GM19395 (cell line): ENCODE measurements around the gene SLC13A4.
"Not testable (repeated sequence)": the region's sequence is repeated elsewhere in the genome, so short reads cannot be mapped to it uniquely, and the experiment has no call there.

Source experiments
- ATAC-seq: cut with Tn5 transposase; IDR thresholded peaks from one replicate; pipeline ENCODE4 v1.9.1; 2021; ENCODE audit warnings: mild to moderate bottlenecking, moderate library complexity; ENCODE audit not compliant: unreplicated experiment

SLC13A4 gene

GRCh38 chr7:135704074-135704473 is 23.9 kb downstream of the SLC13A4 start:
- no peak for ATAC-seq

DNA sequence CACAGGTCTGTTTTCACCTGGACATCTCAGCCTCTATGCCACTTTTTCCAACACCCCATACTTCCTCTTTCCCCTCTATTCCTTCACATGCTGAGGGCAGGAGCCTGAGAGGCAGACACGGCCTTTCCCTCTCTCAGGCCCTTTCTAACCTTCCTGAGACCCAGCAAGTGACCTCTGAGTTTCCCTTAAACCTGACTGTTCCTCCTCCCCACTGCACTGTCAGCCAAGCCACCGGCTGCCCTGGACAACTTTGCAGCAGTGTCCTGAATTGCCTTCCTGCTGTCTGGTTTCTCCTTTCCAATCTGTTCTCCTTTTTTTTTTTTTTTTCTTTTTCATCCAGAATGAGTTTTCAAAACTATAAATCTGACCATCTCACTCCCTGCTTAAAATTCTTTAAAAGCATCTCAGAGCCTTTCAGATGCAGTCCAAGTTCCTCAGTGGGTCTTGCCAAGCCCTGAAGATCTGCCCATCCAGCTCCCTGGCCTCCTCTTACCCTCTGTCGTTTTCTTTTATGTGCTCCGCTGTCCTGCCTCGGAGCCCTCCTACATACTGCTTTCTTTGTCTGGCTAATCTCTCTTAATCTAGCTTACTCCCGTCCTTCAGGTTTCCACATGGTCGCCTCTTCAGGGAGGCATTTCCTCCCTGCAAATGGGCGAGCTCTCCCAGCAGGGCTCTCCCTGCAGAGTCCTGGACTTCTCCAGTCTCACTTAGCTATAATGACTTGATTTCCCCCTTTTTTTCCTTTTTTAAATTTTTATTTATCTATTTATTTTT is 30.5 kb downstream of the SLC13A4 start:
- no peak for ATAC-seq

GRCh38 chr7:135693558-135693957 is 34.4 kb downstream of the SLC13A4 start:
- ATAC-seq: no peak

DNA sequence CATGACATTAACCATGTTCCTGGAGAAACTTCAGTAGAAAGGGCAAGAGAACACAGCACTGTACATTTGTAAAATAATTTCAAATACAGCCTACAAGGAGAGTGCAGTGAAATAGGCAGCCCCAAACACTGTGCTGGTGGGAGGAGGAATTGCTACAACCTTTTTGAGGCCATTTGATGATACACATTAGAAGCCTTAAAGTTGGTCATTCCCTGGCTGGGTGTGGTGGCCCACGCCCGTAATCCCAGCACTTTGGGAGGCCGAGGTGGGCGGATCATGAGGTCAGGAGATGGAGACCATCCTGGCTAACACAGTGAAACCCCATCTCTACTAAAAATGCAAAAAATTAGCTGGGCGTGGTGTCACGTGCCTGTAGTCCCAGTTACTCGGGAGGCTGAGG is 35.4 kb downstream of the SLC13A4 start:
- ATAC-seq: not testable (repeated sequence)

GRCh38 chr7:135692055-135692454 is 35.9 kb downstream of the SLC13A4 start:
- ATAC-seq: no peak

- no peak for ATAC-seq
Observed at GRCh38 chr7:135690566-135690965, 37.4 kb downstream of the SLC13A4 start.

GRCh38 chr7:135687466-135687865 is 40.5 kb downstream of the SLC13A4 start:
- no peak for ATAC-seq

DNA sequence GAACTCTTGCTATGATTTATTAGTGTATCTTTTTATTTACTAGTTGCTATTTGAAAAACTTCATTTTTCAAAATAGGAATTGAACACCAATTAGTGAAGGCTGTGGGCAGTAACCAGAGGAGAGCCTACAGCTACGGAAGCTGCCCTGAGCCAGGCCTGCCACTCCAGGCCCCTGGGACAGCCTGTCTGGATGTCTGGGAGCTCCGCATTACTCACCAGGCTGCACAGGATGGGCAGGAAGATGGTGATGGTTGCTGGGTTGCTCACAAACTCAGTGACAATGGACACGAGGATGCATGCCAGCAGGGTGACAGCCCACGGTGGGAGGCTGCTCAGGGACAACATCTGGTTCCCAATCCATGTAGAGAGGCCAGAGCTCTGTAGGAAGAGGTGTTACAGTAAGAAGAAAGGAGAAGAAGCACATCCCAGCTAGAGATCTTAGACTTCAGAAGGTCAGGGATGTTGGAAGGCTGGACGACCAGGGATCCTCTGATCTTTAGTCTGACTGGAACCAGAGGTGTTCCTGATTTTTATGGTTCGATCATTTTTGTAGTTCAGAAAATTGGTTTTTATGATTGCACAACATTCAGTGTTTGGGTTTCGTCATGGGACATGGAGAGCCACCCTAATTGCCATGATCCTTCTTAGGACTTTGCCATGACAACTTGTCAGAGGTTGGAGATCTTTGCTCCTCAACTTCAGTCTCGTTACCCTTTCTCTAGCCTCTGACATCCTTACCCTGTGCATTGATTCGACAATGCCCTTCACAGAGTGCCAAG is 42.5 kb downstream of the SLC13A4 start:
- ATAC-seq: no peak

- ATAC-seq: no peak
Observed at GRCh38 chr7:135684699-135685098, 43.3 kb downstream of the SLC13A4 start.

DNA sequence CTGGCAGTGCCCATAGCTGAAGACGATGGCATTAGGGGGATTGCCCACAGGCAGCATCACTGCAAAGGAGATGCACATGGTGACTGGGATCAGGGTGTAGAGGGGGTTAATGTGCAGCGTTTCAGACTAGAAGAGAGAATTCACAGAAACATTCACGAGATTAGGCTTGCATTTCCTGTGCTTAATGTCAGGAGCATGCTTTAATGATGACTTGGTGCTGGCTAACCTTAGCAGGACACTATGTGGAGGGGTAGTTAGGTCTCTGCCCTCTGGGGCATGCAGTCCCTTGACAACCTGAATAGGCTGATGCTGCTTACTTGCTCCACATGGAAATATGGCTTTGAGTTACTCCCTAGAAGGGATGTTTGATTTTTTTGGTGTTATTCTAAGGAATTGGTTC is 43.9 kb downstream of the SLC13A4 start:
- no peak for ATAC-seq

GRCh38 chr7:135683609-135684008 is 44.4 kb downstream of the SLC13A4 start:
- ATAC-seq: no peak

GRCh38 chr7:135682191-135682590 is 45.8 kb downstream of the SLC13A4 start:
- no peak for ATAC-seq

DNA sequence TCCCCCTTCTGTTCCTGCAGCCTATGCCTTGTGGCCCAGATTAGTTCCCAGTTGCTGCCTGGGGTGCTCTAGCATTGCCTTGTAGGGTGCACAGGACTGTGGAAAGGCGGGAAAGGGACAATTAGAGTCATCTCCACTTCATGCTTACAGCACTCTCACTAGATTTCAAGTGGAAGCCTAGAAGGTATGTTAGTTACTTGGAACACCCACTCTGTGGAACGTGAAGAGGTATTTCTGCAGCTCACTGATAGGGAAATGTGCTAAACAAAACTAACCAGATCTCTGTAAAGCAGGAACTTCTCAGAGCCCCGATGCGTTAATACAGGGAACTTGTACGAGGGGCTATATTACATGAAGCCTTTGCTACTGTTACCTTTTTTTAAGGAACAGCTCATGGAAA is 46.2 kb downstream of the SLC13A4 start:
- ATAC-seq: no peak

DNA sequence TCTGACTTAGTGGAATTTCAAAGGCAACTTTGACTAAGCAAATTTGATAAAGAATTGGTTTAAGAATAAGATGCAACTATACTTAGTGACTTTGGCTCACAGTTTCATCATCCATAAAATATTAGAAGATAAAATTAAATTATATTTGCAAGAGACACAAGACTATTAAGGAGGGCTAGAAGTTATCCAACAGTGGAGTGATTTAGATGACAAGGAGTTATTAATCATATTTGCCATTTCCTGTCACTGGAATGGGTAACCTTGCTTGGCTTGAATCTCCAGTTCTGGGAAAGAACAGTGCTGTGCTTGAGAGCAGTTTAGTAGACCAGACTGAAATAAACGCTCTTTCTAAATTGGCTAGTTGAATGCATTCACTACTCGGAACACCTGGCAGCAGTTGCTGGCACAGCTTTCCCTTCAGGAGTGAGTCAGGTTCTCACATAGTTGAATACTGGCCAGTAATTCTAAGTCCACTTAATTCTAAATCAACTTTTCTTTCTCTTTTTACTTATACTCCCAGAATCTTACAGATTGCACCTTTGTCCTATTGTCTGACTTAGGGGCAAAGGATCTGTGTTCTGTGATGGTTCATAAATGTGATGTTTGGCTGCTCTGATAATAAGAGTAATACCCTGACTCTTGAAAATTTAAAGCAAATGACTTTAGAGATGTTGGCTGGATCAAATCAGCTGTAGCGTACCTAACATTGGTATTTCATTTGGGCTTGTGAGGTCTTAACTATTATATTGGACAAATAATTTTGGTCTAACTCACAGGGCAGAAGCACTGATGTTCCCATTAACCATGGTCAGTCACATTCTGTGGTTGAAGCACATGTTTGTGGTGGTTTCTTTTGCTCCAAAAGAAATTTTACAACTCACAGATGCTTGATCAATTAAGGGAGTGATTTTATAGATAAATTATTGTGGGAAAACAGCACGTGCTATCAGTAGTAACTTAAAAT is 49.1 kb downstream of the SLC13A4 start:
- ATAC-seq: no peak

DNA sequence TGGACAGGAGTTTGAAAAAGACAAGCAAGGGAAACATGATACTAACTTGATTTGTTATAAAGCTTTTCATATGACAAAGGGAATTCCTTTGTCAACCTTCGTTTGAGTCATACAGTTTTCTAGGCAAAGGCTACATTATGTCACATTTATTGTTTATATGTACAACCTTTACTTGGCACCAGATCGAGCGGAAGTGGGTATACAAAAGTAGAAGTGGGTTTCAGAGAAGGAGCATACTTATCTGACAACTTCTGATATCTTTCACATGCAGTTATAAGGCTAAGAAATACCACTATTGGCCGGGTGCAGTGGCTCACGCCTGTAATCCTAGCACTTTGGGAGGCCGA is 54.7 kb downstream of the SLC13A4 start:
- ATAC-seq: no peak

DNA sequence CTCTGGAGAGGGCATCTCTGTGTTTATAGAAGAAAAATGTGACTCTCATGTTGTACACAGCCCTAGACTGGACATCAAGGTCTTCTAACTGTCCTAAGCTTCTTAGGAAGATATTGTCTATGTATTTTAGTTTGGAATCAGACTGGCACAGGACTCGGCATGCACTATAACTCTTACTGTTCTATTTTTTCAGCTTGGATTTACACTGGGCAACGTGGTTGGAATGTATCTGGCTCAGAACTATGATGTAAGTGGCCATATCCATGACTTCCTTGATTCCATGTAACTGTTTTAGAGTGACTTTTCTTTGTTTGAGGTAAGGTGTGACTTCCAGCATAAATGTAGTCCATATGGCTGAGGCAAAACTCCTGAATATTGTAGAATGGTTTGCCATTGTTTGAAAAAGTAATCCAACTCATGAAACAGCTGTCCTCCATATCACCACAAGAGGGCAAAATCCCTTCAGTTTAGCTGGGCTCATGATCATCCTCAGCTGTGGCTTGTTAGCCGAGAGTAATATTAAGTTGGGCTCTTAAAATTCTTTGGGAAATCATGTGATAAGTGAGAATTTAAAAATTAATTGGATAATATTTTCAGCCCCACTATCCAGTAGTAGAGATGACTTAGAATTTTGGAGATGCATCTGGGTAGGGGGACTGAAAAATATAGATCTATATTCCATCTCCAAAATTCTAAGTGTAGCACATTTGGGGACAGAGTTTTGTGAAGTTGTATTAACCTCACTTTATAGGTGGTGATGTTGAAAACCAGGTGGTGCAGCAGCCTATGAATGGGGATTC is 55.2 kb downstream of the SLC13A4 start:
- ATAC-seq: peak; percentile 87

DNA sequence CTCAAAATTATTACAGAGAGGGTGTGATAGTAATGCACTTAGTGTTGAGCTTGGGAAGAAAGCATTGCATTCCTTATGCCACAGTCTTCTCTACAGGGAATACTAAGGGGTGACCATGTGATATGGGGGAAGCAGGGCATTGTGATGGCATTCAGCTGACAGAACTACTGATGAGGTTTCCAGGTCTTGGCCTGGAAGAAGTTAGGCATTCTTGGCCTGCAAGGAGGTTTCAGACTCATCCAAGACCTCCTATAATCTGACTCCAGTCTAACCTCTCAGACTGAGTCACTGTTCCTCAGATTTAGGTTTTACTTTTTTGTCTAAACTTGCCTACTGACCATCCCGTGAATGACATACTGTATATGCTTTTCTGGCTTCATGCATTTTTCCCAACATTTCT is 57.8 kb downstream of the SLC13A4 start:
- no peak for ATAC-seq

DNA sequence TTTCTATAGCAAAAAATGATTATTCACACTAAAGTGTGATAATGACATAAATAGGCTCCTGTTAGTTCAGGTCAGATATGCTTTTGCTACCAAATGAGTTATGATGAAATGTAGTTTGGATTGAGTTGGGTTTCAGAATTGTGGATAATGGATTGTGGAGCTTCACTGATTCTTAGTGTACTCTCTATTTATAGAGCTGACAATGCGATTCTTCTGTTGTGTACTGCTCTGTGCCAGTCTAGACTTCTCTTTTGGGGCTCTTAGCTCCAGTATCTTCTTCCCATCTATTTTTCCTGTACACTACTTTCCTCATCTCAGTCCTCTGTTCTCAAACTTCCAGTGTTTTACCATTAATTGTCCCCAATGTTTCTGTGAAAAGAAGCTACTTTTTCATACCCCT is 58.2 kb downstream of the SLC13A4 start:
- no peak for ATAC-seq

DNA sequence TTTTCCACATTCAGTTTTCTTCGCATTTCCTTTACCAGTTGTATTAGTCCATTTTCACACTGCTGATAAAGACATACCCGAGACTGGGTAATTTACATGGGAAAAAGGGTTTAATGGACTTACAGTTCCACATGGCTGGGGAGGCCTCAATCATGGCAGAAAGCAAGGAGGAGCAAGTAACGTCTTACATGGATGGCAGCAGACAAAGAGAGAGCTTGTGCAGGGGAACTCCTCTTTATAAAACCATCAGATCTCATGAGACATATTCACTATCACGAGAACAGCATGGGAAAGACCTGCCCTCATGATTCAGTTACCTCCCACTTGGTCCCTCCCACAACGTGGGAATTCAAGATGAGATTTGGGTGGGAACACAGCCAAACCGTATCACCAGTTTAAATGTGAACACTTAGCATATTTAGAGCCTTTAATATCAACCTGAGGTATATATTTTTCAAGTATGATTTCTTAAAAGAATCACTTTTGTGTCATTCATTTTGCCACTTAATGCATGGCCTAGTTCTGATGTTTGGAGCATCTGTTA is 59.1 kb downstream of the SLC13A4 start:
- not testable (repeated sequence) for ATAC-seq

- ATAC-seq: not testable (repeated sequence)
Observed at GRCh38 chr7:135667626-135668025, 60.4 kb downstream of the SLC13A4 start.
